Measurements from ENCODE around the gene TRAPPC2.

The TRAPPC2 gene

DNA sequence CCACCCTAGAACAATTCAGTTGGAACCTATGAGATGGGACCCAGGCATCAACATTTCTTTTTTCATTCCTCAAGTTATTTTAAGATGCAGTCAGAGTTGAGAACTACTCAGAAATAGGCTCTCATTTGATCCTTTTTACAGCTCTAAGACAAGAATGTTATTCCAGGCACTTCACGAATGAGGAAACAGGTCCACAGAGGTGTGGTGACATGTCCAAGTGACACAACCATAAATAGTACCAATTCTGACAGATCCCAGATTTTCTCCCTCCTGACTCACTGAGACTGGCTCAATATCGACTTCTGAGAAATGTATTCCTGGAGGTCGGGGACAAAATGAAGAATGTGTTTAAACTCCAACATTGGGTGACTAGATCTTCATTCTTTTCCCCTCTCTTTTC lies 70.4 kb downstream of the TRAPPC2 start:
- no peak for DNase-seq

GRCh38 chrX:13662355-13662791 lies 72.0 kb downstream of the TRAPPC2 start:
- DNase-seq = no peak
